GM18498 (cell line): ENCODE data around the gene CPNE1.

Source experiments
- ATAC-seq: cut with Tn5 transposase; IDR thresholded peaks from one replicate; pipeline ENCODE4 v1.9.1; 2021; ENCODE audit warnings: mild to moderate bottlenecking, moderate library complexity; ENCODE audit not compliant: unreplicated experiment

The CPNE1 gene

GRCh38 chr20:35654415-35654814 is 10.3 kb downstream of the CPNE1 start:
- no peak for ATAC-seq

- ATAC-seq, result no peak
These were observed 10.8 kb downstream of the CPNE1 start for GRCh38 chr20:35653893-35654292.

- no peak for ATAC-seq
These were observed 11.3 kb downstream of the CPNE1 start for GRCh38 chr20:35653430-35653734.

GRCh38 chr20:35652641-35653429 is 11.9 kb downstream of the CPNE1 start:
- no peak for ATAC-seq

- ATAC-seq, result no peak
These were observed 12.7 kb downstream of the CPNE1 start for GRCh38 chr20:35651958-35652357.

- ATAC-seq, result no peak
These were observed 14.1 kb downstream of the CPNE1 start for GRCh38 chr20:35650632-35651031.

GRCh38 chr20:35648836-35649235 is 15.9 kb downstream of the CPNE1 start:
- no peak for ATAC-seq

GRCh38 chr20:35644806-35645205 is 19.9 kb downstream of the CPNE1 start:
- ATAC-seq, result no peak

GRCh38 chr20:35643045-35643444 is 21.7 kb downstream of the CPNE1 start:
- ATAC-seq, result no peak

GRCh38 chr20:35641743-35642142 is 23.0 kb downstream of the CPNE1 start:
- ATAC-seq, result no peak

GRCh38 chr20:35640724-35641123 is 24.0 kb downstream of the CPNE1 start:
- ATAC-seq, result no peak

GRCh38 chr20:35638751-35639150 is 25.9 kb downstream of the CPNE1 start:
- no peak for ATAC-seq

- no peak for ATAC-seq
These were observed 27.4 kb downstream of the CPNE1 start for GRCh38 chr20:35637276-35637675.

- no peak for ATAC-seq
These were observed 28.6 kb downstream of the CPNE1 start for GRCh38 chr20:35636095-35636494.

- ATAC-seq, result no peak
These were observed 29.0 kb downstream of the CPNE1 start for GRCh38 chr20:35635652-35636051.

- no peak for ATAC-seq
These were observed 32.1 kb downstream of the CPNE1 start for GRCh38 chr20:35632539-35633115.

GRCh38 chr20:35630636-35631035 is 34.1 kb downstream of the CPNE1 start:
- no peak for ATAC-seq

- ATAC-seq, result no peak
These were observed 35.1 kb downstream of the CPNE1 start for GRCh38 chr20:35629427-35630145.

- ATAC-seq, result no peak
These were observed 37.6 kb downstream of the CPNE1 start for GRCh38 chr20:35627121-35627520.

- no peak for ATAC-seq
These were observed 38.2 kb downstream of the CPNE1 start for GRCh38 chr20:35626386-35627001.

GRCh38 chr20:35625584-35626385 is 38.9 kb downstream of the CPNE1 start:
- no peak for ATAC-seq
